ENCODE data around the gene GRID1. TPM values are rescaled to one million over a fixed set of nuclear protein-coding genes. Genes with fewer than 3 reads are reported as not detected.

GRID1 gene
- total and polyA plus RNA-seq, 10 donors, result 0.06 to 0.42 (median 0.15) TPM; not detected in 4

GRCh38 chr10:86169506-86170254 is 196.9 kb downstream of the GRID1 start:
- peak; percentile 53 for DNase-seq
- H3K36me3 ChIP-seq, result no peaks in the 10 kb centered on the region
- TF ChIP-seq CTCF (IDR thresholded peaks at IDR 0.05 in 8 of 11, conservative IDR thresholded peaks at IDR 0.05 in 3 of 11) (no peak), POLR2A (IDR thresholded peaks at IDR 0.05) (no peak), POLR2AphosphoS5 (IDR thresholded peaks at IDR 0.05) (no peak)
- intact Hi-C loops (cut with DNase I; ENCODE audit: low total_unique reads), result no loop called here
- no peaks in the 10 kb centered on the region for H3K27me3 ChIP-seq (replicated peaks in 1 of 7)
- no peaks in the 10 kb centered on the region for H3K4me1 ChIP-seq
- H3K4me3 ChIP-seq, result no peak overlapping the region
- whole genome bisulfite sequencing, 5 donors, result 70 to 81% (median 78%) methylated on average over 3 to 10 of the region's 10 CpGs
- H3K27ac ChIP-seq, result no peak overlapping the region
- H3K9me3 ChIP-seq, result no peaks in the 10 kb centered on the region

- intact Hi-C loops (cut with DNase I; ENCODE audit: low total_unique reads), result no loop called here
- Histone ChIP-seq H3K27ac (no peak overlapping the region), H3K9me3 (no peaks in the 10 kb centered on the region), H3K4me1 (no peaks in the 10 kb centered on the region), H3K36me3 (no peaks in the 10 kb centered on the region), H3K4me3 (no peak overlapping the region), H3K27me3 (replicated peaks in 1 of 7) (no peaks in the 10 kb centered on the region)
- DNase-seq, result no peak
- TF ChIP-seq CTCF (IDR thresholded peaks at IDR 0.05 in 8 of 11, conservative IDR thresholded peaks at IDR 0.05 in 3 of 11) (no peak), POLR2A (IDR thresholded peaks at IDR 0.05) (no peak), POLR2AphosphoS5 (IDR thresholded peaks at IDR 0.05) (no peak)
- WGBS, 5 donors, result 87 to 94% (median 90%) methylated on average over 4 of the region's 4 CpGs
Observed at GRCh38 chr10:86169066-86169465, 197.5 kb downstream of the GRID1 start.

GRCh38 chr10:86168256-86168655 is 198.3 kb downstream of the GRID1 start:
- intact Hi-C loops (cut with DNase I; ENCODE audit: low total_unique reads), result no loop called here
- Histone ChIP-seq H3K4me1 (no peaks in the 10 kb centered on the region), H3K27ac (no peak overlapping the region), H3K9me3 (no peaks in the 10 kb centered on the region), H3K27me3 (replicated peaks in 1 of 7) (no peaks in the 10 kb centered on the region), H3K4me3 (no peak overlapping the region), H3K36me3 (no peaks in the 10 kb centered on the region)
- TF ChIP-seq POLR2AphosphoS5 (IDR thresholded peaks at IDR 0.05), result no peak
- no peak for TF ChIP-seq CTCF (IDR thresholded peaks at IDR 0.05 in 8 of 11, conservative IDR thresholded peaks at IDR 0.05 in 3 of 11)
- no peak for TF ChIP-seq POLR2A (IDR thresholded peaks at IDR 0.05)
- peak; percentile 47 for DNase-seq
- WGBS, 5 donors, result 67 to 89% (median 85%) methylated on average over 7 of the region's 7 CpGs

GRCh38 chr10:86167762-86168128 is 198.8 kb downstream of the GRID1 start:
- Histone ChIP-seq H3K36me3 (no peaks in the 10 kb centered on the region), H3K27me3 (replicated peaks in 1 of 7) (no peaks in the 10 kb centered on the region), H3K27ac (no peak overlapping the region), H3K4me1 (no peaks in the 10 kb centered on the region), H3K4me3 (no peak overlapping the region), H3K9me3 (no peaks in the 10 kb centered on the region)
- no peak for TF ChIP-seq POLR2AphosphoS5 (IDR thresholded peaks at IDR 0.05)
- DNase-seq, result peak; percentile 47
- intact Hi-C loops (cut with DNase I; ENCODE audit: low total_unique reads), result no loop called here
- 73 to 81% (median 76%) methylated on average over 4 of the region's 4 CpGs for WGBS, 5 donors
